Glomerular visceral epithelial cell (primary cell): ENCODE measurements around the gene LRRC47.

Experiments
- DNase-seq: peaks from one replicate; pipeline ENCODE4 v3.0.0-alpha.2; 2016; ENCODE audit errors: extremely low spot score

The LRRC47 gene

GRCh38 chr1:3786468-3787348 lies 9.6 kb downstream of the LRRC47 start:
- no peak for DNase-seq

- no peak for DNase-seq
Measured at GRCh38 chr1:3785456-3786157, 10.7 kb downstream of the LRRC47 start.

- DNase-seq: no peak
Measured at GRCh38 chr1:3785045-3785444, 11.3 kb downstream of the LRRC47 start.

GRCh38 chr1:3783651-3784474 lies 12.4 kb downstream of the LRRC47 start:
- no peak for DNase-seq

GRCh38 chr1:3780901-3781300 lies 15.4 kb downstream of the LRRC47 start:
- no peak for DNase-seq

GRCh38 chr1:3779912-3780416 lies 16.3 kb downstream of the LRRC47 start:
- no peak for DNase-seq

- no peak for DNase-seq
Measured at GRCh38 chr1:3779265-3779911, 16.9 kb downstream of the LRRC47 start.

- no peak for DNase-seq
Measured at GRCh38 chr1:3778590-3779264, 17.6 kb downstream of the LRRC47 start.

- DNase-seq: no peak
Measured at GRCh38 chr1:3777647-3778589, 18.4 kb downstream of the LRRC47 start.

GRCh38 chr1:3777078-3777547 lies 19.2 kb downstream of the LRRC47 start:
- DNase-seq: no peak

- DNase-seq: no peak
Measured at GRCh38 chr1:3776231-3776961, 19.9 kb downstream of the LRRC47 start.

- DNase-seq: peak; percentile 86
Measured at GRCh38 chr1:3775490-3776230, 20.6 kb downstream of the LRRC47 start.

GRCh38 chr1:3774946-3775489 lies 21.3 kb downstream of the LRRC47 start:
- DNase-seq: peak; percentile 49

GRCh38 chr1:3774276-3774945 lies 21.9 kb downstream of the LRRC47 start:
- no peak for DNase-seq

GRCh38 chr1:3773572-3774275 lies 22.6 kb downstream of the LRRC47 start:
- no peak for DNase-seq

- DNase-seq: no peak
Measured at GRCh38 chr1:3772715-3773571, 23.4 kb downstream of the LRRC47 start, which contains the start of gene SMIM1. Gene SMIM1 (plus strand): TSS chr1:3772749. CDS start chr1:3775374, 2,625 bp downstream.
